LNCAP (cell line): ENCODE measurements around the gene CHRNA7.

Source experiments
- CTCF ChIP-seq: fragments of 450-650 bp; IDR thresholded peaks from 2 replicates; pipeline ENCODE4 v1.5.1; 2017; ENCODE audit warnings: mild to moderate bottlenecking

Gene CHRNA7

GRCh38 chr15:32113224-32113623 is 82.9 kb downstream of the CHRNA7 start:
- TF ChIP-seq CTCF, result no peak

GRCh38 chr15:32117122-32117521 is 86.8 kb downstream of the CHRNA7 start:
- TF ChIP-seq CTCF, result no peak

- no peak for TF ChIP-seq CTCF
These were observed 89.0 kb downstream of the CHRNA7 start for GRCh38 chr15:32119286-32119685.

- no peak for TF ChIP-seq CTCF
These were observed 89.5 kb downstream of the CHRNA7 start for GRCh38 chr15:32119694-32120330.

GRCh38 chr15:32120577-32121383 is 90.5 kb downstream of the CHRNA7 start:
- TF ChIP-seq CTCF, result no peak

- TF ChIP-seq CTCF, result no peak
These were observed 91.0 kb downstream of the CHRNA7 start for GRCh38 chr15:32121384-32121695.

- TF ChIP-seq CTCF, result no peak
These were observed 91.7 kb downstream of the CHRNA7 start for GRCh38 chr15:32122013-32122412.
